Hypothalamus (tissue), 51 donors: ENCODE measurements around the gene NSL1.

Experiments used
- DNase-seq, 51 donors: peaks; one replicate each; lab custom pipeline; 2025; lab: John Stamatoyannopoulos, UW

Gene NSL1

GRCh38 chr1:212689196-212689725 lies 102.3 kb downstream of the NSL1 start:
- DNase-seq = no peak

- DNase-seq = no peak
Measured at GRCh38 chr1:212688341-212689047, 103.1 kb downstream of the NSL1 start.

- DNase-seq = no peak
Measured at GRCh38 chr1:212687811-212688210, 103.8 kb downstream of the NSL1 start.

- no peak for DNase-seq
Measured at GRCh38 chr1:212686591-212686990, 105.0 kb downstream of the NSL1 start.

GRCh38 chr1:212686069-212686468 lies 105.5 kb downstream of the NSL1 start:
- no peak for DNase-seq

GRCh38 chr1:212685429-212685828 lies 106.1 kb downstream of the NSL1 start:
- no peak for DNase-seq

GRCh38 chr1:212684521-212685090 lies 107.0 kb downstream of the NSL1 start:
- DNase-seq = no peak

GRCh38 chr1:212684076-212684475 lies 107.5 kb downstream of the NSL1 start:
- DNase-seq = no peak

GRCh38 chr1:212683357-212683722 lies 108.2 kb downstream of the NSL1 start:
- DNase-seq = peak in 1 of 51 donors; percentile 5

- DNase-seq = no peak
Measured at GRCh38 chr1:212680680-212681389, 110.7 kb downstream of the NSL1 start.

GRCh38 chr1:212678456-212679410 lies 112.8 kb downstream of the NSL1 start:
- no peak for DNase-seq

GRCh38 chr1:212677573-212677972 lies 114.0 kb downstream of the NSL1 start:
- no peak for DNase-seq

GRCh38 chr1:212677136-212677535 lies 114.4 kb downstream of the NSL1 start:
- no peak for DNase-seq
